Left lung (tissue), 14 donors: ENCODE data around the gene NR4A1. TPM values are rescaled to one million over a fixed set of nuclear protein-coding genes. Genes with fewer than 3 reads are reported as not detected.
A peak's percentile ranks its signal among the peaks of the same experiment; 100 is the strongest.

Source experiments
- ATAC-seq: fragments of 200-7000 bp; cut with Tn5 transposase; one replicate; pipeline ENCODE4 v1.9.1; 2020; ENCODE audit warnings: moderate library complexity
- DNase-seq, 4 donors: peaks; one replicate each; pipeline ENCODE4 v3.0.0-alpha.2; 2013 to 2020
- H3K27ac ChIP-seq, 2 donors: fragments of 200-600 bp; sonication (generic) in 1 of 2; one replicate each; pipeline versions ENCODE4 v1.5.0 to v1.8.0; 2020 to 2021
- H3K27me3 ChIP-seq, 2 donors: fragments of 200-600 bp; sonication (generic) in 1 of 2; one replicate each; pipeline versions ENCODE4 v1.5.0 to v1.8.0; 2020 to 2021
- H3K36me3 ChIP-seq, 2 donors: fragments of 200-600 bp; sonication (generic) in 1 of 2; one replicate each; pipeline versions ENCODE4 v1.5.0 to v1.8.0; 2020 to 2021
- H3K4me1 ChIP-seq, 2 donors: fragments of 200-600 bp; one replicate each; pipeline ENCODE4 v1.8.0; 2021
- H3K4me3 ChIP-seq, 2 donors: fragments of 200-600 bp; sonication (generic) in 1 of 2; one replicate each; pipeline versions ENCODE4 v1.5.0 to v1.8.0; 2020 to 2021; ENCODE audit warnings: mild to moderate bottlenecking in 1 of 2
- H3K9me3 ChIP-seq, 2 donors: fragments of 200-600 bp; sonication (generic) in 1 of 2; one replicate each; pipeline versions ENCODE4 v1.5.0 to v1.8.0; 2020 to 2021
- CTCF ChIP-seq, 2 donors: fragments of 200-600 bp; sonication (generic) in 1 of 2; IDR thresholded peaks; one replicate each; pipeline versions ENCODE4 v1.5.0 to v1.8.0; 2021; ENCODE audit warnings: antibody characterized with exemption in 2 of 2
- intact Hi-C, 2 donors: fragments of 100-400 bp; cut with DNase I; formaldehyde crosslinking; loops; one replicate each; pipeline versions ENCODE4 v1.11.2 to v1.14.2; 2022
- long read RNA-seq, 12 donors: library from polyadenylated mRNA in 2 of 12; unstranded in 2 of 12; transcript quantifications; one replicate each; pipeline ENCODE4 v2.0.0 and lab custom pipeline, GENCODE V29; 2019 to 2026
- polyA plus RNA-seq, 6 donors: library from polyadenylated mRNA; unstranded; fragments of 120-200 nt; gene quantifications; one replicate each; pipeline ENCODE4 v1.2.1, GENCODE V29; 2013; ENCODE audit not compliant: insufficient read length in 6 of 6
- total RNA-seq, 2 donors: library from RNA; stranded (reverse); fragmentation: NEBNext Ultra II Directional; extraction: Animal tissue kit (Norgen Biotek cat#: 25700); gene quantifications; one replicate each; pipeline ENCODE4 v1.2.1, GENCODE V29; 2021
- donor health status: DM: no; HTN: yes; CAD: no.
- donor health status: DM: no; HTN: no; CAD: no.

The NR4A1 gene
- 100 to 1,000 TPM in 1 of 2 donors, 10 to 100 TPM in 1; 36.4 to 165 TPM for total RNA-seq
- polyA plus RNA-seq: 100 to 1,000 TPM in 2 of 6 donors, 10 to 100 TPM in 4; 12.8 to 293 (median 82.3) TPM
- long read RNA-seq, donor 1, full-length matches to known transcripts: 21 of 21 reads
- long read RNA-seq, donor 1, partial matches to known transcripts: 0 of 21 reads
- long read RNA-seq, donor 1, other reads (novel, unspliced or antisense): 0 of 21 reads
- long read RNA-seq, donor 2, full-length matches to known transcripts: 24 of 40 reads
- long read RNA-seq, donor 2, partial matches to known transcripts: 16 of 40 reads
- long read RNA-seq, donor 2, other reads (novel, unspliced or antisense): 0 of 40 reads
- long read RNA-seq, donor 3, full-length matches to known transcripts: 6 of 6 reads
- long read RNA-seq, donor 3, partial matches to known transcripts: 0 of 6 reads
- long read RNA-seq, donor 3, other reads (novel, unspliced or antisense): 0 of 6 reads
- long read RNA-seq, donor 4, transcript NR4A1-204 (7 exons, 2,528 nt): major isoform, 7 of 16 reads
- long read RNA-seq, donor 4, partial matches to known transcripts: 3 of 16 reads
- long read RNA-seq, donor 4, other reads (novel, unspliced or antisense): 6 of 16 reads
- long read RNA-seq, donor 5, full-length matches to known transcripts: 78 of 105 reads
- long read RNA-seq, donor 5, partial matches to known transcripts: 27 of 105 reads
- long read RNA-seq, donor 5, other reads (novel, unspliced or antisense): 0 of 105 reads
- long read RNA-seq, donor 6, full-length matches to known transcripts: 25 of 34 reads
- long read RNA-seq, donor 6, partial matches to known transcripts: 9 of 34 reads
- long read RNA-seq, donor 6, other reads (novel, unspliced or antisense): 0 of 34 reads
- long read RNA-seq, donor 7, full-length matches to known transcripts: 2 of 2 reads
- long read RNA-seq, donor 7, partial matches to known transcripts: 0 of 2 reads
- long read RNA-seq, donor 7, other reads (novel, unspliced or antisense): 0 of 2 reads
- long read RNA-seq, donor 8, full-length matches to known transcripts: 48 of 58 reads
- long read RNA-seq, donor 8, partial matches to known transcripts: 10 of 58 reads
- long read RNA-seq, donor 8, other reads (novel, unspliced or antisense): 0 of 58 reads
- long read RNA-seq, donor 9: 0 reads
- long read RNA-seq, donor 10, partial matches to known transcripts: 0 of 1 reads
- long read RNA-seq, donor 10, other reads (novel, unspliced or antisense): 0 of 1 reads
- long read RNA-seq, donor 11, full-length matches to known transcripts: 4 of 4 reads
- long read RNA-seq, donor 11, partial matches to known transcripts: 0 of 4 reads
- long read RNA-seq, donor 11, other reads (novel, unspliced or antisense): 0 of 4 reads
- long read RNA-seq, donor 12, full-length matches to known transcripts: 61 of 69 reads
- long read RNA-seq, donor 12, partial matches to known transcripts: 8 of 69 reads
- long read RNA-seq, donor 12, other reads (novel, unspliced or antisense): 0 of 69 reads

- intact Hi-C loops: no loop called here
- Histone ChIP-seq H3K4me1 (peaks cover 12 to 55% of the 10 kb centered on the region in 2 donors), H3K27ac (peak within 1 kb of the TSS; percentile 92 to 96), H3K27me3 (peaks cover 0 to 27% of the 10 kb centered on the region in 2 donors), H3K4me3 (peak within 1 kb of the TSS; percentile 46 to 54), H3K9me3 (no peaks in the 10 kb centered on the region), H3K36me3 (peaks cover 0 to 20% of the 10 kb centered on the region in 2 donors)
- peak; percentile 85 for ATAC-seq
- DNase-seq: peak; percentile 92 to 98 (median 96)
- TF ChIP-seq CTCF (IDR thresholded peaks at IDR 0.05): no peak
Measured at GRCh38 chr12:52050758-52051541, at the start of gene NR4A1. Gene NR4A1 (plus strand): TSS chr12:52051442. CDS start chr12:52054329, 2,887 bp downstream.

GRCh38 chr12:52003016-52003550, 48.2 kb upstream of the NR4A1 start:
- intact Hi-C loops: no loop called here
- peaks cover 0 to 15% of the 10 kb centered on the region in 2 donors for H3K36me3 ChIP-seq
- H3K4me1 ChIP-seq: peaks cover 8 to 41% of the 10 kb centered on the region in 2 donors
- no peak overlapping the region for H3K27ac ChIP-seq
- ATAC-seq (no peak), DNase-seq (no peak)
- no peaks in the 10 kb centered on the region for H3K9me3 ChIP-seq
- peaks cover 6 to 38% of the 10 kb centered on the region in 2 donors for H3K27me3 ChIP-seq
- no peak for TF ChIP-seq CTCF (IDR thresholded peaks at IDR 0.05)
- no peak overlapping the region for H3K4me3 ChIP-seq

GRCh38 chr12:52003591-52003990, 47.7 kb upstream of the NR4A1 start:
- TF ChIP-seq CTCF (IDR thresholded peaks at IDR 0.05): no peak
- Histone ChIP-seq H3K27ac (no peak overlapping the region), H3K36me3 (peaks cover 0 to 11% of the 10 kb centered on the region in 2 donors), H3K4me3 (no peak overlapping the region), H3K27me3 (peaks cover 6 to 43% of the 10 kb centered on the region in 2 donors), H3K4me1 (peaks cover 8 to 44% of the 10 kb centered on the region in 2 donors), H3K9me3 (no peaks in the 10 kb centered on the region)
- intact Hi-C loops: no loop called here
- DNase-seq (no peak), ATAC-seq (no peak)

GRCh38 chr12:52004042-52004648, 47.1 kb upstream of the NR4A1 start:
- intact Hi-C loops: no loop called here
- peak; percentile 40 for ATAC-seq
- TF ChIP-seq CTCF (IDR thresholded peaks at IDR 0.05): peak; percentile 45 to 69
- no peak overlapping the region for H3K27ac ChIP-seq
- peaks cover 8 to 48% of the 10 kb centered on the region in 2 donors for H3K4me1 ChIP-seq
- peaks cover 6 to 47% of the 10 kb centered on the region in 2 donors for H3K27me3 ChIP-seq
- no peak overlapping the region for H3K4me3 ChIP-seq
- H3K36me3 ChIP-seq: peaks cover 0 to 7% of the 10 kb centered on the region in 2 donors
- peak in 2 of 4 donors; percentile 59 to 68 for DNase-seq
- no peaks in the 10 kb centered on the region for H3K9me3 ChIP-seq
